PC-9 (cell line): Measurements from ENCODE around the gene RALGAPA2.

Experiments
- EZH2 ChIP-seq: fragments of 200-600 bp; sonication (generic); IDR thresholded peaks from 2 replicates; pipeline ENCODE4 v1.8.0; 2017; ENCODE audit warnings: antibody characterized with exemption, low read depth
- TF ChIP-seq, protein P1 (sequence below): fragments of 200-600 bp; sonication (generic); conservative IDR thresholded peaks from 2 replicates; pipeline ENCODE4 v1.6.1; 2017; ENCODE audit warnings: mixed run types, antibody characterized with exemption, mild to moderate bottlenecking, moderate library complexity

GRCh38 chr20:20713244-20713765, 861 bp upstream of the RALGAPA2 start:
- TF ChIP-seq, protein P1, sequence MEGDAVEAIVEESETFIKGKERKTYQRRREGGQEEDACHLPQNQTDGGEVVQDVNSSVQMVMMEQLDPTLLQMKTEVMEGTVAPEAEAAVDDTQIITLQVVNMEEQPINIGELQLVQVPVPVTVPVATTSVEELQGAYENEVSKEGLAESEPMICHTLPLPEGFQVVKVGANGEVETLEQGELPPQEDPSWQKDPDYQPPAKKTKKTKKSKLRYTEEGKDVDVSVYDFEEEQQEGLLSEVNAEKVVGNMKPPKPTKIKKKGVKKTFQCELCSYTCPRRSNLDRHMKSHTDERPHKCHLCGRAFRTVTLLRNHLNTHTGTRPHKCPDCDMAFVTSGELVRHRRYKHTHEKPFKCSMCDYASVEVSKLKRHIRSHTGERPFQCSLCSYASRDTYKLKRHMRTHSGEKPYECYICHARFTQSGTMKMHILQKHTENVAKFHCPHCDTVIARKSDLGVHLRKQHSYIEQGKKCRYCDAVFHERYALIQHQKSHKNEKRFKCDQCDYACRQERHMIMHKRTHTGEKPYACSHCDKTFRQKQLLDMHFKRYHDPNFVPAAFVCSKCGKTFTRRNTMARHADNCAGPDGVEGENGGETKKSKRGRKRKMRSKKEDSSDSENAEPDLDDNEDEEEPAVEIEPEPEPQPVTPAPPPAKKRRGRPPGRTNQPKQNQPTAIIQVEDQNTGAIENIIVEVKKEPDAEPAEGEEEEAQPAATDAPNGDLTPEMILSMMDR = no peak
- TF ChIP-seq EZH2 = no peak
